Left hindlimb (tissue), 1 donor: ENCODE results near the gene KCNK5.

Source experiments
- DNase-seq: peaks from one replicate; pipeline ENCODE4 v3.0.0-alpha.2; 2018

The KCNK5 gene

GRCh38 chr6:39196673-39197091 lies 32.6 kb downstream of the KCNK5 start:
- peak; percentile 10 for DNase-seq

- DNase-seq, result no peak
Measured at GRCh38 chr6:39195792-39196385, 33.4 kb downstream of the KCNK5 start.

GRCh38 chr6:39194466-39194865 lies 34.8 kb downstream of the KCNK5 start:
- no peak for DNase-seq

- DNase-seq, result no peak
Measured at GRCh38 chr6:39193201-39193791, 36.0 kb downstream of the KCNK5 start.

- DNase-seq, result no peak
Measured at GRCh38 chr6:39192736-39193135, 36.5 kb downstream of the KCNK5 start.

GRCh38 chr6:39191236-39191930 lies 37.9 kb downstream of the KCNK5 start:
- no peak for DNase-seq

GRCh38 chr6:39190545-39191235 lies 38.6 kb downstream of the KCNK5 start:
- DNase-seq, result no peak

GRCh38 chr6:39189915-39190544 lies 39.2 kb downstream of the KCNK5 start:
- DNase-seq, result no peak

- no peak for DNase-seq
Measured at GRCh38 chr6:39189131-39189530, 40.1 kb downstream of the KCNK5 start.

GRCh38 chr6:39188571-39188970 lies 40.7 kb downstream of the KCNK5 start:
- no peak for DNase-seq

- no peak for DNase-seq
Measured at GRCh38 chr6:39188098-39188450, 41.2 kb downstream of the KCNK5 start.

- no peak for DNase-seq
Measured at GRCh38 chr6:39184906-39185580, 44.2 kb downstream of the KCNK5 start.

GRCh38 chr6:39182604-39183003 lies 46.7 kb downstream of the KCNK5 start:
- no peak for DNase-seq

- no peak for DNase-seq
Measured at GRCh38 chr6:39181826-39182225, 47.4 kb downstream of the KCNK5 start.

- DNase-seq, result no peak
Measured at GRCh38 chr6:39181333-39181732, 47.9 kb downstream of the KCNK5 start.

GRCh38 chr6:39178804-39179203 lies 50.5 kb downstream of the KCNK5 start:
- DNase-seq, result no peak

GRCh38 chr6:39178235-39178634 lies 51.0 kb downstream of the KCNK5 start:
- DNase-seq, result no peak

- no peak for DNase-seq
Measured at GRCh38 chr6:39177130-39177529, 52.1 kb downstream of the KCNK5 start.

- DNase-seq, result no peak
Measured at GRCh38 chr6:39173270-39173669, 56.0 kb downstream of the KCNK5 start.

- no peak for DNase-seq
Measured at GRCh38 chr6:39172377-39172757, 56.9 kb downstream of the KCNK5 start.

- no peak for DNase-seq
Measured at GRCh38 chr6:39171489-39172376, 57.5 kb downstream of the KCNK5 start.

- DNase-seq, result no peak
Measured at GRCh38 chr6:39170860-39171259, 58.4 kb downstream of the KCNK5 start.
